ENCODE results near the gene SLC6A5. TPM values are rescaled to one million over a fixed set of nuclear protein-coding genes. Genes with fewer than 3 reads are reported as not detected.

The SLC6A5 gene
- total and polyA plus RNA-seq, 4 donors, result 4.9 to 56.9 (median 32.3) TPM

DNA sequence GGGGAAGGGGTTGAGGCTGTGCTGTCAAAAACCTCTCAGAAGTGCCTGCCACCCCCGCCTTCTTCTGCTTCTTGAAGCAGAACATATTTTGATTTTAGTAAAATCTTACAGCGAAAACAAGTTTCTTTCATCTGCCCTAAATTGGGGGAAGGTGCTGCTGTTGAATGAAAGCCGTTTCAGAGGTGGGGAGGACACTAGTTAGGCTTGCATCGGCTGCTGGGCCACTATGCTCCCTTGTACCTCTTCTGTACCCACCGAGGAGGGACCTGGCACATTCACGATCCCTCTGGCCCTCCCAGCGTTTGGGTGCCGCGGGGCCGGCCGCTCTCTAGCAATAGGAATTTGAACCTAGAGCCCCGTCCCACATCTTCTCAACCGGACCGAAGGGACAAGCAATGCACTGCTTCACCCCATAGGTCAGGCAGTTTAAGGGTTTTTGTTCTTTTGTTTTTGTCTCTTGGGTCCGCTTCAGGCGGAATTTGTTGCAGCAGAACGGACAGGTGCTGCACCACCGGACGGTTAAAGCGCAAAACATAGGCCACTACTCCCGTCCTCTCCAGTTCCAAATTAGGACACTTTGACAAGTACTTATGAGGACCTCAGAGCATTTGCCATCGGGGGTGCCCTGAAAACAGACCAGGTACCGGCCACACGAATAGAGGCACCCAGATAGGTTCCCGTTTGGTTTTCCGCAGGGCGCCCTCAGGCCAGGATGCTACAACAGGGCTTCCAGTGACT is 5.6 kb downstream of the SLC6A5 start:
- 8% methylated on average over 27 of the region's 27 CpGs for WGBS (ENCODE audit: insufficient coverage)
- H3K4me3 ChIP-seq (ENCODE audit: low read depth, low read length), result no peak overlapping the region

GRCh38 chr11:20605602-20606091 is 6.2 kb downstream of the SLC6A5 start:
- peak in 1 of 6 donors; percentile 45 for DNase-seq (ENCODE audit: low read depth in 4 of 6, low spot score in 6 of 6)
- 8% methylated on average over 22 of the region's 26 CpGs for WGBS (ENCODE audit: insufficient coverage)
- H3K36me3 ChIP-seq (ENCODE audit: control insufficient read depth, insufficient read depth, low read length), result peaks cover 3% of the 10 kb centered on the region
- H3K4me1 ChIP-seq (ENCODE audit: control insufficient read depth, insufficient read depth, low read length), result peaks cover 20% of the 10 kb centered on the region
- H3K27ac ChIP-seq (ENCODE audit: low read depth, low read length), result no peak overlapping the region
- no peak overlapping the region for H3K4me3 ChIP-seq (ENCODE audit: low read depth, low read length)
- peaks cover 88% of the 10 kb centered on the region for H3K27me3 ChIP-seq (ENCODE audit: control insufficient read depth, insufficient read depth, low read length)
- H3K9me3 ChIP-seq (ENCODE audit: control insufficient read depth, insufficient read depth, low read length), result no peaks in the 10 kb centered on the region

More for the DNA sequence above, 5.6 kb downstream of the SLC6A5 start:
- no peaks in the 10 kb centered on the region for H3K9me3 ChIP-seq (ENCODE audit: control insufficient read depth, insufficient read depth, low read length)
- peaks cover 17% of the 10 kb centered on the region for H3K4me1 ChIP-seq (ENCODE audit: control insufficient read depth, insufficient read depth, low read length)
- H3K27me3 ChIP-seq (ENCODE audit: control insufficient read depth, insufficient read depth, low read length), result peaks cover 92% of the 10 kb centered on the region
- no peak overlapping the region for H3K27ac ChIP-seq (ENCODE audit: low read depth, low read length)
- H3K36me3 ChIP-seq (ENCODE audit: control insufficient read depth, insufficient read depth, low read length), result peaks cover 3% of the 10 kb centered on the region
- no peak for DNase-seq (ENCODE audit: low read depth in 4 of 6, low spot score in 6 of 6)

GRCh38 chr11:20608934-20609333 is 9.5 kb downstream of the SLC6A5 start:
- peak in 1 of 6 donors; percentile 49 for DNase-seq (ENCODE audit: low read depth in 4 of 6, low spot score in 6 of 6)
- Histone ChIP-seq H3K4me3 (ENCODE audit: low read depth, low read length) (no peak overlapping the region), H3K36me3 (ENCODE audit: control insufficient read depth, insufficient read depth, low read length) (peaks cover 3% of the 10 kb centered on the region), H3K9me3 (ENCODE audit: control insufficient read depth, insufficient read depth, low read length) (no peaks in the 10 kb centered on the region), H3K4me1 (ENCODE audit: control insufficient read depth, insufficient read depth, low read length) (peaks cover 15% of the 10 kb centered on the region), H3K27me3 (ENCODE audit: control insufficient read depth, insufficient read depth, low read length) (peaks cover 62% of the 10 kb centered on the region), H3K27ac (ENCODE audit: low read depth, low read length) (no peak overlapping the region)
- 29% methylated on average over 1 of the region's 3 CpGs for WGBS (ENCODE audit: insufficient coverage)

- H3K4me3 ChIP-seq (ENCODE audit: low read depth, low read length), result no peak overlapping the region
- peaks cover 3% of the 10 kb centered on the region for H3K36me3 ChIP-seq (ENCODE audit: control insufficient read depth, insufficient read depth, low read length)
- H3K27me3 ChIP-seq (ENCODE audit: control insufficient read depth, insufficient read depth, low read length), result peaks cover 51% of the 10 kb centered on the region
- no peaks in the 10 kb centered on the region for H3K9me3 ChIP-seq (ENCODE audit: control insufficient read depth, insufficient read depth, low read length)
- no peak overlapping the region for H3K27ac ChIP-seq (ENCODE audit: low read depth, low read length)
- DNase-seq (ENCODE audit: low read depth in 4 of 6, low spot score in 6 of 6), result peak in 4 of 6 donors; percentile 67 to 96 (median 81)
- peaks cover 15% of the 10 kb centered on the region for H3K4me1 ChIP-seq (ENCODE audit: control insufficient read depth, insufficient read depth, low read length)
- WGBS (ENCODE audit: insufficient coverage), result 6% methylated on average over 23 of the region's 30 CpGs
These were observed 10.6 kb downstream of the SLC6A5 start for GRCh38 chr11:20609727-20610707.

- H3K4me3 ChIP-seq (ENCODE audit: low read depth, low read length), result no peak overlapping the region
- H3K36me3 ChIP-seq (ENCODE audit: control insufficient read depth, insufficient read depth, low read length), result no peaks in the 10 kb centered on the region
- DNase-seq (ENCODE audit: low read depth in 4 of 6, low spot score in 6 of 6), result no peak
- peaks cover 9% of the 10 kb centered on the region for H3K4me1 ChIP-seq (ENCODE audit: control insufficient read depth, insufficient read depth, low read length)
- H3K27ac ChIP-seq (ENCODE audit: low read depth, low read length), result no peak overlapping the region
- peaks cover 43% of the 10 kb centered on the region for H3K27me3 ChIP-seq (ENCODE audit: control insufficient read depth, insufficient read depth, low read length)
- no peaks in the 10 kb centered on the region for H3K9me3 ChIP-seq (ENCODE audit: control insufficient read depth, insufficient read depth, low read length)
- WGBS (ENCODE audit: insufficient coverage), result 100% methylated on average over 1 of the region's 3 CpGs
These were observed 11.4 kb downstream of the SLC6A5 start for GRCh38 chr11:20610825-20611224.

DNA sequence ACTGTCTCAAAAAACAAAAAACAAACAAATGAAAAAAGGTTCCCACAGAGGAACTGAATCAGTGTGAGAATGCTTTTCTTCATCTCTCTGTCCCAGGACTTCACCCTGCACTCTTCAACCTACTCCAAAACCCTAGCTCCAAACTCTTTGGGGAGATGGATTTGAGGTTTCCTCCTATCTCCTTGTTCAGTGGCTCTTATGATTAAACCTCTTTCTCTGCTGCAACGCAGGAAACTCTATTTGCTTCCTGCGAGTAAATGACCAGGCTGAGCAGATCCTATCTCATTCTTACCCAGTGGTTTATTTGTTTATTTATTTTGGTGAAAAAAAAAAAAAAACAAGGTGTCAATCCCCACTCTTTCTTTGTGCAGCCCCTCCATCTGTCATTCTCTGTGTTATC is 12.0 kb downstream of the SLC6A5 start:
- Histone ChIP-seq H3K4me3 (ENCODE audit: low read depth, low read length) (no peak overlapping the region), H3K36me3 (ENCODE audit: control insufficient read depth, insufficient read depth, low read length) (no peaks in the 10 kb centered on the region), H3K4me1 (ENCODE audit: control insufficient read depth, insufficient read depth, low read length) (peaks cover 9% of the 10 kb centered on the region), H3K27ac (ENCODE audit: low read depth, low read length) (no peak overlapping the region), H3K9me3 (ENCODE audit: control insufficient read depth, insufficient read depth, low read length) (no peaks in the 10 kb centered on the region), H3K27me3 (ENCODE audit: control insufficient read depth, insufficient read depth, low read length) (peaks cover 37% of the 10 kb centered on the region)
- no peak for DNase-seq (ENCODE audit: low read depth in 4 of 6, low spot score in 6 of 6)
- WGBS (ENCODE audit: insufficient coverage), result no CpG with 5 or more reads among the region's 2 CpGs

- Histone ChIP-seq H3K27me3 (ENCODE audit: control insufficient read depth, insufficient read depth, low read length) (peaks cover 32% of the 10 kb centered on the region), H3K9me3 (ENCODE audit: control insufficient read depth, insufficient read depth, low read length) (no peaks in the 10 kb centered on the region), H3K4me1 (ENCODE audit: control insufficient read depth, insufficient read depth, low read length) (peaks cover 14% of the 10 kb centered on the region), H3K27ac (ENCODE audit: low read depth, low read length) (no peak overlapping the region), H3K4me3 (ENCODE audit: low read depth, low read length) (no peak overlapping the region), H3K36me3 (ENCODE audit: control insufficient read depth, insufficient read depth, low read length) (no peaks in the 10 kb centered on the region)
- WGBS (ENCODE audit: insufficient coverage), result no CpG with 5 or more reads among the region's 4 CpGs
- DNase-seq (ENCODE audit: low read depth in 4 of 6, low spot score in 6 of 6), result no peak
These were observed 12.5 kb downstream of the SLC6A5 start for GRCh38 chr11:20611892-20612291.

- Histone ChIP-seq H3K4me1 (ENCODE audit: control insufficient read depth, insufficient read depth, low read length) (peaks cover 18% of the 10 kb centered on the region), H3K27ac (ENCODE audit: low read depth, low read length) (no peak overlapping the region), H3K9me3 (ENCODE audit: control insufficient read depth, insufficient read depth, low read length) (no peaks in the 10 kb centered on the region), H3K27me3 (ENCODE audit: control insufficient read depth, insufficient read depth, low read length) (peaks cover 27% of the 10 kb centered on the region), H3K36me3 (ENCODE audit: control insufficient read depth, insufficient read depth, low read length) (no peaks in the 10 kb centered on the region), H3K4me3 (ENCODE audit: low read depth, low read length) (no peak overlapping the region)
- no CpG with 5 or more reads among the region's 3 CpGs for WGBS (ENCODE audit: insufficient coverage)
- no peak for DNase-seq (ENCODE audit: low read depth in 4 of 6, low spot score in 6 of 6)
These were observed 13.0 kb downstream of the SLC6A5 start for GRCh38 chr11:20612416-20612815.

DNA sequence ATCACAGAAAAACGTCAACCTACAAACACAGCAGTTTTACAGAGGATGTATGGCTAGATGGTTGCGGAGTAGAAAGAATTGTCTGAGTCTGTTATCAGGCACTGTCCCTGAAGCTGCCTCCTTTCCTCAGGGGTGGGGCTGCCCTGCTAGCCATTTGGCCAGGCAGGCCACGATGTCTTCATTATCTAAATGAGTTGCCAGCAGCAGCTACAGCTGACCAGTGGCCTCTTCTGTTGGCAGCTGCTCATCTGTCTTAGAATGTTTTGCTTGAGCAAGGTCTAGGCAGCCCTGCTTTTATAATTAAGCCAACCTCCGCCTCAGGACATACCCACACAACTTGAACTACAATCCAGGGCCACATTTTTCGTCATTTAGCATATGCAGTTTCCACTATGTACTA is 17.5 kb downstream of the SLC6A5 start:
- DNase-seq (ENCODE audit: low read depth in 4 of 6, low spot score in 6 of 6), result no peak
- H3K4me1 ChIP-seq (ENCODE audit: control insufficient read depth, insufficient read depth, low read length), result peaks cover 11% of the 10 kb centered on the region
- no peak overlapping the region for H3K4me3 ChIP-seq (ENCODE audit: low read depth, low read length)
- 64% methylated on average over 2 of the region's 5 CpGs for WGBS (ENCODE audit: insufficient coverage)
- no peaks in the 10 kb centered on the region for H3K36me3 ChIP-seq (ENCODE audit: control insufficient read depth, insufficient read depth, low read length)
- peaks cover 2% of the 10 kb centered on the region for H3K27me3 ChIP-seq (ENCODE audit: control insufficient read depth, insufficient read depth, low read length)
- no peaks in the 10 kb centered on the region for H3K9me3 ChIP-seq (ENCODE audit: control insufficient read depth, insufficient read depth, low read length)
- H3K27ac ChIP-seq (ENCODE audit: low read depth, low read length), result no peak overlapping the region

All from spinal cord (tissue), 10 donors.